Natural killer cell (primary cell): ENCODE data around the gene YWHAB. TPM values are rescaled to one million over a fixed set of nuclear protein-coding genes. Genes with fewer than 3 reads are reported as not detected.

Experiments used
- ATAC-seq, 3 donors: fragments of 150-1000 bp in 2 of 3; fragments of 200-7000 bp in 1 of 3; cut with Tn5 transposase; 1 replicate in 1 of 3; 2 replicates in 2 of 3; pipeline ENCODE4 v1.10.0; 2021; ENCODE audit warnings: mild to moderate bottlenecking in 2 of 3, moderate library complexity in 2 of 3
- DNase-seq, 2 donors: peaks; one replicate each; pipeline versions ENCODE4 v3.0.0 to v3.0.0-alpha.2; 2013 to 2021; ENCODE audit warnings: mixed read lengths in 1 of 2
- H3K27ac ChIP-seq: one replicate; pipeline ENCODE4 v1.5.1; 2013; ENCODE audit warnings: mild to moderate bottlenecking, low read length
- H3K27me3 ChIP-seq: one replicate; pipeline ENCODE4 v1.6.1; 2013; ENCODE audit warnings: low read length; ENCODE audit not compliant: control insufficient read depth, insufficient read depth
- H3K36me3 ChIP-seq: one replicate; pipeline ENCODE4 v1.6.1; 2013; ENCODE audit warnings: low read length; ENCODE audit not compliant: control insufficient read depth, insufficient read depth
- H3K4me1 ChIP-seq: one replicate; pipeline ENCODE4 v1.6.1; 2013; ENCODE audit warnings: low read length; ENCODE audit not compliant: control insufficient read depth, insufficient read depth
- H3K4me3 ChIP-seq: one replicate; pipeline ENCODE4 v1.5.1; 2013; ENCODE audit warnings: low read length
- H3K9me3 ChIP-seq: one replicate; pipeline ENCODE4 v1.6.1; 2013; ENCODE audit warnings: low read length; ENCODE audit not compliant: control insufficient read depth, insufficient read depth
- H3K27ac Mint-ChIP-seq, 2 donors: one replicate each; pipeline ENCODE4 v1.8.0; 2022; ENCODE audit warnings: mild to moderate bottlenecking in 2 of 2, mixed read lengths in 2 of 2, moderate library complexity in 1 of 2
- H3K27me3 Mint-ChIP-seq, 2 donors: one replicate each; pipeline ENCODE4 v1.8.0; 2022; ENCODE audit warnings: low read depth in 2 of 2, mixed read lengths in 2 of 2
- H3K36me3 Mint-ChIP-seq: one replicate; pipeline ENCODE4 v1.8.0; 2022; ENCODE audit warnings: mixed read lengths
- H3K4me1 Mint-ChIP-seq, 2 donors: one replicate each; pipeline ENCODE4 v1.8.0; 2022; ENCODE audit warnings: mixed read lengths in 2 of 2
- H3K4me3 Mint-ChIP-seq: one replicate; pipeline ENCODE4 v1.8.0; 2022; ENCODE audit warnings: mild to moderate bottlenecking, moderate library complexity, mixed read lengths
- H3K9me3 Mint-ChIP-seq, 2 donors: one replicate each; pipeline ENCODE4 v1.8.0; 2022; ENCODE audit warnings: mixed read lengths in 2 of 2
- WGBS: methylation state at CpG from one replicate; pipeline ENCODE4 v1.1.7; 2013; ENCODE audit warnings: missing lambda C conversion rate; ENCODE audit not compliant: insufficient coverage; 5-methylcytosine and 5-hydroxymethylcytosine counted together
- intact Hi-C: fragments of 100-400 bp; cut with micrococcal nuclease; formaldehyde crosslinking; loops from one replicate; pipeline ENCODE4 v1.14.2; 2022
- total RNA-seq, 4 donors: library from RNA; stranded (reverse); fragments of 120-200 nt in 1 of 4; gene quantifications; one replicate each; pipeline versions ENCODE4 v1.2.3 to v1.2.4, GENCODE V29; 2013 to 2022
- TF ChIP-seq, protein P1 (sequence below): fragments of 200-600 bp; IDR thresholded peaks from one replicate; pipeline ENCODE4 v1.8.0; 2022; ENCODE audit warnings: antibody characterized with exemption

Gene YWHAB
- total RNA-seq, 3 donors from 2014 or later (not counting 1 experiment from before 2014, with no cell fraction given), result 137 to 199 (median 179) TPM

DNA sequence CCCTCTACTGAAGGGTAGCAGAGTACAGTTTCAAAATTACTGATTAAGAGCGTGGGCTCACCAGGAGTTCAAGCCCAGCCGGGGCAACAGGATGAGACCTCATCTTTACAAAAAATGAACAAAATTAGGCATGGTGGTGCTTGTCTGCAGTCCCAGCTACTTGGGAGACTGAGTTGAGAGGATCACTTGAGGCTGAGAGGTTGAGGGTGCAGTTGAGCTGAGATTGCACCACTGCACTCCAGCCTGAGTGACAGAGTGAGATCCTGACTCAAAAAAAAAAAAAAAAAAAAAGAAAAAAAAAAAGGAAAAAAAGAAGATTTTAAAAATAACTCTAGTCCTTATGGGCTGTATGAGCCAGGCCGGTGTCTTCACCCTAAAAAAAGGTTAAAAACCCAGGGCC is 43.1 kb downstream of the YWHAB start:
- H3K4me3 Mint-ChIP-seq, result no peak overlapping the region
- Histone ChIP-seq H3K36me3 (peaks cover 6% of the 10 kb centered on the region), H3K4me3 (no peak overlapping the region), H3K9me3 (no peaks in the 10 kb centered on the region), H3K4me1 (no peaks in the 10 kb centered on the region), H3K27ac (no peak overlapping the region), H3K27me3 (no peaks in the 10 kb centered on the region)
- DNase-seq (no peak), ATAC-seq (no peak)
- no peaks in the 10 kb centered on the region for H3K9me3 Mint-ChIP-seq
- H3K27me3 Mint-ChIP-seq, result no peaks in the 10 kb centered on the region
- TF ChIP-seq, protein P1, sequence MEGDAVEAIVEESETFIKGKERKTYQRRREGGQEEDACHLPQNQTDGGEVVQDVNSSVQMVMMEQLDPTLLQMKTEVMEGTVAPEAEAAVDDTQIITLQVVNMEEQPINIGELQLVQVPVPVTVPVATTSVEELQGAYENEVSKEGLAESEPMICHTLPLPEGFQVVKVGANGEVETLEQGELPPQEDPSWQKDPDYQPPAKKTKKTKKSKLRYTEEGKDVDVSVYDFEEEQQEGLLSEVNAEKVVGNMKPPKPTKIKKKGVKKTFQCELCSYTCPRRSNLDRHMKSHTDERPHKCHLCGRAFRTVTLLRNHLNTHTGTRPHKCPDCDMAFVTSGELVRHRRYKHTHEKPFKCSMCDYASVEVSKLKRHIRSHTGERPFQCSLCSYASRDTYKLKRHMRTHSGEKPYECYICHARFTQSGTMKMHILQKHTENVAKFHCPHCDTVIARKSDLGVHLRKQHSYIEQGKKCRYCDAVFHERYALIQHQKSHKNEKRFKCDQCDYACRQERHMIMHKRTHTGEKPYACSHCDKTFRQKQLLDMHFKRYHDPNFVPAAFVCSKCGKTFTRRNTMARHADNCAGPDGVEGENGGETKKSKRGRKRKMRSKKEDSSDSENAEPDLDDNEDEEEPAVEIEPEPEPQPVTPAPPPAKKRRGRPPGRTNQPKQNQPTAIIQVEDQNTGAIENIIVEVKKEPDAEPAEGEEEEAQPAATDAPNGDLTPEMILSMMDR, result no peak
- no peak overlapping the region for H3K27ac Mint-ChIP-seq
- 86% methylated on average over 3 of the region's 3 CpGs for WGBS
- no peaks in the 10 kb centered on the region for H3K36me3 Mint-ChIP-seq
- H3K4me1 Mint-ChIP-seq, result no peaks in the 10 kb centered on the region
- intact Hi-C loops, result no loop called here

DNA sequence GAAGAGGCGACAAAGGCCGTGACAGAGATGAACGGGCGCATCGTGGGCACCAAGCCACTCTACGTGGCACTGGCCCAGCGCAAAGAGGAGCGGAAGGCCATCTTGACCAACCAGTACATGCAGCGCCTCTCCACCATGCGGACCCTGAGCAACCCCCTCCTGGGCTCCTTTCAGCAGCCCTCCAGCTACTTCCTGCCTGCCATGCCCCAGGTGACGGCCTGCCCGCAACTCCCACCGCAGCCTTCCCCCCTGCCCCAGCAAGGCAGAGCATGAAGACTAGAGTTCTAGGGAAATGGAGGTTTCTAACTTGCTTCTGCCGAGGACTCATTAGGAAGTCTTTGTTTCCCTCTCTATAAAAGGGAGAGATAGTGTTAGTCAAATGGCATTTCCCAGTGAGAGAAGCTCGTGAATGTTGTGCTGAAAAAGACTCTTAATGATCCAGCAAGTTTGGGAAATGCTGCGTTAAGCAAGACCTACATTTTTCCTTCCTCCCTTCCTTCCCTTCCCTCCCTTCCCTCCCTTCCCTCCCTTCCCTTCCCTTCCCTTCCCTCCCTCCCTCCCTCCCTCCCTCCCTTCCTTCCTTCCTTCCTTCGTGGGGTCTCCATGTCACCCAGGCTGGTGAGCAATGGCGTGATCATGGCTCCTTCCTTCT is 45.1 kb downstream of the YWHAB start:
- Mint-ChIP-seq H3K4me3 (no peak overlapping the region), H3K9me3 (no peaks in the 10 kb centered on the region), H3K36me3 (no peaks in the 10 kb centered on the region), H3K27ac (no peak overlapping the region), H3K27me3 (no peaks in the 10 kb centered on the region), H3K4me1 (no peaks in the 10 kb centered on the region)
- H3K27me3 ChIP-seq, result no peaks in the 10 kb centered on the region
- peaks cover 10% of the 10 kb centered on the region for H3K36me3 ChIP-seq
- no peak overlapping the region for H3K4me3 ChIP-seq
- intact Hi-C loops, result no loop called here
- TF ChIP-seq, protein P1, result no peak
- no peaks in the 10 kb centered on the region for H3K9me3 ChIP-seq
- no peak for DNase-seq
- no peaks in the 10 kb centered on the region for H3K4me1 ChIP-seq
- no peak for ATAC-seq
- H3K27ac ChIP-seq, result no peak overlapping the region
- 97% methylated on average over 17 of the region's 18 CpGs for WGBS

DNA sequence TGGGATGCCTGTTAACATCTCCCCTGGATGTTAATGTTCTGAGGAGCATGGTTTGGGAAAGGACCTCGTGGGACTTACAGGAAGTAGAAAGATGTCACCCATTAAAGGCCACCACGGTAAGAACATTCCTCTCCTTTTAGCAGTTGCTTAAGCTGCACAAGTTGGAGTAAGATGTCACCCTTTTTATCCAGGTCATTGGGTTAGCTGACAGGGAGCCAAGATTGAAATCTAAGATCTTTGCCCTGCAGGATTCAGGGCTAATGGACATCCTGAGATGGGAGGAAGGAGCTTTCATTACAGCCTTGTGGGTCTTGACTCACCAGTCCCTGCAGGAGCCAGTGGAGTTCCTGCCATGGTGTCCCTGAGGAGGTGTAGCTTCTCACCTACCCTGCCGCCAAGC is 46.4 kb downstream of the YWHAB start:
- peaks cover 15% of the 10 kb centered on the region for H3K36me3 ChIP-seq
- Mint-ChIP-seq H3K27me3 (no peaks in the 10 kb centered on the region), H3K27ac (no peak overlapping the region), H3K36me3 (no peaks in the 10 kb centered on the region), H3K9me3 (no peaks in the 10 kb centered on the region), H3K4me3 (no peak overlapping the region), H3K4me1 (no peaks in the 10 kb centered on the region)
- H3K4me3 ChIP-seq, result no peak overlapping the region
- H3K9me3 ChIP-seq, result no peaks in the 10 kb centered on the region
- intact Hi-C loops, result no loop called here
- ATAC-seq (no peak), DNase-seq (no peak)
- H3K27ac ChIP-seq, result no peak overlapping the region
- no peaks in the 10 kb centered on the region for H3K4me1 ChIP-seq
- H3K27me3 ChIP-seq, result no peaks in the 10 kb centered on the region
- 91% methylated on average over 3 of the region's 3 CpGs for WGBS
- TF ChIP-seq, protein P1, result no peak

DNA sequence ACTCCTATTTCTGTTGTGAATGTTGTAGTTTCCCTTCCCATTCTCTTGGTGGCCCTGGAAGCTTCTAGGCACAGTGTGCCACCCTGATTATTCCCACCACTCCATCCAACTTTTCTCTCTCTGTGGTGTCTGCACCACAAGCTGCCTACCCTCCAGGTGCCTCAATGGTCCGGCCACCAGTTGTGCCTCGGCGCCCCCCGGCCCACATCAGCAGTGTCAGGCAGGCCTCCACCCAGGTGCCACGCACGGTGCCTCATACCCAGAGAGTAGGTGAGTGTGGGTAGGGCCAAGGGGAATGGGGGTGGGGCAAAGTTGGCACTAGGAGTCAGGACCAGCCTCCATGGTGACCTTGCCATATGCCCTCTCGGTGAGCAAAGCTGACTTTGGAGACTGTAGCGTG is 47.4 kb downstream of the YWHAB start:
- Mint-ChIP-seq H3K27ac (no peak overlapping the region), H3K9me3 (no peaks in the 10 kb centered on the region), H3K27me3 (no peaks in the 10 kb centered on the region), H3K4me3 (no peak overlapping the region), H3K36me3 (no peaks in the 10 kb centered on the region), H3K4me1 (no peaks in the 10 kb centered on the region)
- TF ChIP-seq, protein P1, result no peak
- Histone ChIP-seq H3K9me3 (no peaks in the 10 kb centered on the region), H3K4me1 (no peaks in the 10 kb centered on the region), H3K27ac (no peak overlapping the region), H3K27me3 (no peaks in the 10 kb centered on the region), H3K36me3 (peaks cover 18% of the 10 kb centered on the region), H3K4me3 (no peak overlapping the region)
- 98% methylated on average over 8 of the region's 8 CpGs for WGBS
- intact Hi-C loops, result no loop called here
- ATAC-seq (no peak), DNase-seq (no peak)
